Endothelial cell of hepatic sinusoid (primary cell): ENCODE data around the gene RERE.

Experiments
- in situ Hi-C: cut with HindIII; loops from 2 replicates; pipeline ENCODE4 v1.10.0; 2017; ENCODE audit warnings: low sequenced_read_pairs

RERE gene

GRCh38 chr1:8332806-8333205, 484.6 kb downstream of the RERE start:
- in situ Hi-C loops = no loop called here

GRCh38 chr1:8330271-8331125, 486.9 kb downstream of the RERE start:
- in situ Hi-C loops = no loop called here

DNA sequence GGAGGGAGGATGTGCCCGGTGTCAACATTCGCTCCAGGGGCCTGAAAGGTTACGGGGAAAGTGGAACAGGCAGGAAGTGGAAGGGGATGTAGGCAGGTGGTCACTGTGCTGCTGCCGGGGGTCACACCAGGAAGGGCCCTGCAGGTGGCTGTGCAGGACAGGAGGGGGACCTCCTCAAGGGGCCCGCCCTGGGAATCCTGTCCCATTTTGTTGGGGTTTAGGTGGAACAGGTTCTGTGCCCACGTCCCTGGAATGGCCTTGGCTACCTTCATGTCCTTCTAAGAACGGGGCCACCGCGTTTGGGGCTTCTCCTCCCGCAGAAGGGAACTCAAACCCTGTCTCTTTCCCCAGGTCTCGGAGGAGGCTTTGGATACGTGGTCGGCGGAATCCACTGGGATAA, 487.6 kb downstream of the RERE start:
- in situ Hi-C loops = no loop called here

DNA sequence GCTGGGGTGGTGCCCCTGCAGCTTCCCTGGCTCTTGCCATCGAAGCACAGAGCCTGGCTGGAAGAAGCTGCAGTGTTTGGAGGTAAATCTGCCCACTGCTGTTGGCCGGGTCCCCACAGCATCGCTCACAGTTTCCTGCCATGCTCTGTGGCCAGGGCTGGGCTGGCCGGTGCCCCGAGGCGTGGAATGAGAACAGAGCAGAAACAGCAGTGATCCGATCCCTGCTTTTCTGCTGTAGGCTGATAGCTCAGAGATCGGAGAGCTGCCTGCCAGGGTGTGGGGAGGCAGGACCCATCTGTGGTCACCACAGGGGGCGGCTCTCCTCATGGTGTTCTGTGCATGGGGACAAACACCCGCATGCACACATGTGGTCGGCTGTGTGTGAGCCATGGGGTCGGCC, 488.0 kb downstream of the RERE start:
- in situ Hi-C loops = no loop called here

DNA sequence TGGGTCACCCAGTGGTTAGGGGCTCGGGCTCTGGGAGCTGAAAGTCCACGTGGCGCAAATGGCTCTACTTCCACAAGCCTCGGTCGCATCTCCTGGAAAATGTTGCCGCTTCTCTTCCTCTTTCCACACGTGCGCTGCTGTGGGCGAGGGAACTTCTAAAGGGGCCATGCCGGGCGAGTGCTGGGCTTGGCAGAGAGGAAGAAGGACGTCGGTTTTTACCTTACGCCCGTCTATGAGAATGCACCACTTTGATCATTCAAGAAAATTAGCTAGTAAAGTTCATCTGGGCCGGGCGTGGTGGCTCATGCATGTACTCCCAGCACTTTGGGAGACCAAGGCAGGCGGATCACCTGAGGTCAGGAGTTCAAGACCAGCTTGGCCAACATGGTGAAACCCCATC, 489.2 kb downstream of the RERE start:
- in situ Hi-C loops = no loop called here

DNA sequence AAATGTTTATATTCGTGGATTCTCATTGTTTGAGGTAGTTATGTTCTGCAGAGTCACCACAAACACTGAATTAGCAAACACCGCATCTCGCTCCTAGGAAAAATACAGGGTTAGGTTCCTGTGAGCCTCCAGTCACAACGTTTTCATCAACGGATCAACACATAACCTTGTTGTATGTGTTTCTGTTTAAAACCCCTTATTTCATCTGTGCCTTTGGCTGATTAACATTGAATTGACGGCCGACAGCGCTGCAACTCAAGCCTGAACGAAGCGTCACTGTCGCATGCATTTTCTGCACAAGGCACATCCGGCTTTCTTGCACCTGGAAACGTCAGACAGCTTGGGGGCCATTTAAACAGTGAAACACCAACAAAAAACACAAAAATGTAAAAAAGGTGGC, 491.2 kb downstream of the RERE start:
- in situ Hi-C loops = no loop called here

- in situ Hi-C loops = no loop called here
Measured at GRCh38 chr1:8325771-8326170, 491.7 kb downstream of the RERE start.

GRCh38 chr1:8324176-8324810, 493.1 kb downstream of the RERE start:
- in situ Hi-C loops = loop anchor here (5.0 kb wide), 1 partner anchor 307 kb away; no protein-coding TSS in a partner anchor

DNA sequence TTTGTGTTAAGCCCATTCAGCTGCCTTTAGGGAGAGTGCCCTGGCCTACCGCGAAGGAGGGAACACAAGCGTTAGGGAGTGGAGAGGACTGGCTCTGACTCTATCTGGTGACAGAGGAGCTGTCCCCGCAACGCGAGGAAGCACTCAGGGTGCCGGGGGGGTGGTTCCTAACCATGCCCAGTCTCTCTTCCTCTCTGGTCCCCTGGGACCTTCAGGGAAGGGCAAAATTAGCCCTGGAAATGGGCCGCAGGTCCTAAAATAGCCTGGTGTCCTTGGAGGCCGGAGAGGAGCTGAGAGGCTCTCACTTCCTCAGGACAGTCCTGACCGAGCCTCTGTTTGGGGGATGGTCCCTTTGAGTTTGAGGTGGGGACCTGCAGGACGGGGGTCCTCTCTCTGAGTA, 493.7 kb downstream of the RERE start:
- in situ Hi-C loops = loop anchor here (5.0 kb wide), 1 partner anchor 306 kb away; no protein-coding TSS in a partner anchor

DNA sequence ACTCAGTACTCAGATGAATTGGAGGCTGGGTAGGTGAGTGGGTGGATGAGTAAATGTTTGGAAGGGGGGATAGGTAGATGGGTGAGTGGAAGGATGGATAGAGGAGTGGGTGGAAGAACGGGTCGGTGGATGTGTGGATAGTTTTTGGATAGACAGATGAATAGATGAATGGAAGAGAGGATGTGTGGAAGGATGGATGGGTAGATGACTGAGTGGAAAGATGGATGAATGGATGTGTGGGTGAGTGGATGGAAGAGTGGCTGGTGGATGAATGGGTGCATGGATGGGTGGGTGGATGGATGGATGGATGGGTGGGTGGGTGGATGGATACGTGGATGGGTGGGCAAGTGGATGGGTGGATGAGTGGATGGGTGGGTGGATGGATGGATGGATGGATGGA, 495.8 kb downstream of the RERE start:
- in situ Hi-C loops = loop anchor here (5.0 kb wide), 1 partner anchor 304 kb away; no protein-coding TSS in a partner anchor

DNA sequence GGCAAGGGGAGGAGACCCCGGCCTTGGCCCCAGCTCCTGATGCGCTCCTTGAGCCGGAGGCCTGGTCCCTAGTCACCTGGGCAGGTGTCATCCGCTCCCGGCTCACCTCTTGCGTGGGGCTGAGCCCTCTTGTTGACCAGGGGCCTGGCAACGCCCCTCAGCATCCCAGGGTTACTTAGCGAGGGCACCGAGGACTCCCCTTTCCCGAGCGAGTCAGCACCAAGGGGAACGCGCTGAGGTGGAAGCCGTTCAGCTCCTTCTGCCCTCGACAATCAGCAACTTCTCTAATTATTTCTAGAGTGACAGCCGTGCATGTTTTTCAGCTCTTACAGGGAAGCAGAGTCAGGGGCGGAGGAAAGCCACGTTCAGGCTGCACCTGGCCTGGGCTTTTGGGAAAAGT, 499.0 kb downstream of the RERE start:
- in situ Hi-C loops = loop anchor here (5.0 kb wide), 1 partner anchor 66 kb away; no protein-coding TSS in a partner anchor

GRCh38 chr1:8317647-8318381, 499.6 kb downstream of the RERE start, which contains the start of gene SLC45A1:
Gene SLC45A1 (plus strand): TSS chr1:8318114. CDS start chr1:8324330, 6,216 bp downstream.
- in situ Hi-C loops = loop anchor here (5.0 kb wide), 1 partner anchor 66 kb away; no protein-coding TSS in a partner anchor

DNA sequence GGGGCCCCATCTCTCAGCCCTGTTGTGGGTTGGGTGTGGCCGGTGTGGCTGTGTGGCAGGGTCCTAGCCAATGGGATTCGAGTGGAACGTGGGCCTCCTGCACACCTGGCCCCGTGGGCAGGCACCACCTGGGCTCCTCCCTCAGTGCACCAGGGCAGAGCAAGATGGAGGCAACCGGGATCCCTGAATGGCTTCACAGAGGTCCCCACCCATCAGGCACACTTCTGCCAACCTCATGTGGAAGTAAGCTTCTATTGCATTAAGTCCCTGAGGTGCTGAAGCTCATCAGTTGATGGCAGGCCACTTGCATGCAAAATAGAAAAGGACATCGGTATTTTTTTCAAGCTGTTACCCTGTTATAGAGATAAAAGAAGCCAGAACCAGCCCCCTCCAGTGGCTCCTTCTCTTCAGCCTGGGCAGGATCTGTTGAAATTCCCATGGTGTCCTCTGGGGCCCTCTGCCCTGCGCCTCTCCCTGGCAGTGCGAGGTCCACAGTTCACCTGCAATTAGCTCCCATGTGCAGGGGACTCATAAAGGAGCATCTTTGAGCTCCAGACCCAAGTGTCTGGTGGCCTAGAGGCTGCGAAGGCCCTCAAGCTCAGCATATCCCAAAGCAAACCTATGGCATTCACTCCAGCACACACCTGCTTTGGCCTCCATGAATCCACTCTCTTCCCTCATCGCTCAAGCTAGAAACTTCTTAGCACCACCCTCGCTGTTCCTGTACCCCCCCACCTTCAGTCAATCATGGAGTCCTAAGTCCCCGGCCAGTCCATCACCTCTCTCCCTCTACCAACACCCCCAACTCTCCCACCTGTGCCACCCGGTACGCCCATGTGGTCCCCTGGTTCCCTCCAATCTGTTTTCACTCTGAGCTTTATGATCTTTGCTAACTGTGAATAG, 501.6 kb downstream of the RERE start:
- in situ Hi-C loops = loop anchor here (5.0 kb wide), 1 partner anchor 64 kb away; no protein-coding TSS in a partner anchor

GRCh38 chr1:8314346-8315280, 502.8 kb downstream of the RERE start:
- in situ Hi-C loops = loop anchor here (5.0 kb wide), 1 partner anchor 62 kb away; no protein-coding TSS in a partner anchor

DNA sequence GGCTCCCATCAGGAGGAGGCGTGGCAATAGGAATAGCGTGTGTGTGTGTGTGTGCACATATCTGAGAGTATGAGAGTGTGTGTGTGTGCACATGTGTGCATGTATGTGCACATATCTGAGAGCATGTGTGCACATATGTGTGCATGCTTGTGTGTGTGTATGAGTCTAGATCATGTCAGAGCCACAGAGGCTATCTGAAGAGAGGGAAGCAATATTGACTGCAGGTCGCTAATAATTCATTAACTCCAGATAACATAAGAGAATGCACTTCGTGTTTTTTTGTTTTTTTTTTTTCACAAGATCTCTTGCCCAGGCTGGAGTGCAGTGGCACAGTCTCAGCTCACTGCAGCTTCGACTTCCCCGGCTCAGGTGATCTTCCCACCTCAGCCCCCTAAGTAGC, 504.2 kb downstream of the RERE start:
- in situ Hi-C loops = no loop called here

DNA sequence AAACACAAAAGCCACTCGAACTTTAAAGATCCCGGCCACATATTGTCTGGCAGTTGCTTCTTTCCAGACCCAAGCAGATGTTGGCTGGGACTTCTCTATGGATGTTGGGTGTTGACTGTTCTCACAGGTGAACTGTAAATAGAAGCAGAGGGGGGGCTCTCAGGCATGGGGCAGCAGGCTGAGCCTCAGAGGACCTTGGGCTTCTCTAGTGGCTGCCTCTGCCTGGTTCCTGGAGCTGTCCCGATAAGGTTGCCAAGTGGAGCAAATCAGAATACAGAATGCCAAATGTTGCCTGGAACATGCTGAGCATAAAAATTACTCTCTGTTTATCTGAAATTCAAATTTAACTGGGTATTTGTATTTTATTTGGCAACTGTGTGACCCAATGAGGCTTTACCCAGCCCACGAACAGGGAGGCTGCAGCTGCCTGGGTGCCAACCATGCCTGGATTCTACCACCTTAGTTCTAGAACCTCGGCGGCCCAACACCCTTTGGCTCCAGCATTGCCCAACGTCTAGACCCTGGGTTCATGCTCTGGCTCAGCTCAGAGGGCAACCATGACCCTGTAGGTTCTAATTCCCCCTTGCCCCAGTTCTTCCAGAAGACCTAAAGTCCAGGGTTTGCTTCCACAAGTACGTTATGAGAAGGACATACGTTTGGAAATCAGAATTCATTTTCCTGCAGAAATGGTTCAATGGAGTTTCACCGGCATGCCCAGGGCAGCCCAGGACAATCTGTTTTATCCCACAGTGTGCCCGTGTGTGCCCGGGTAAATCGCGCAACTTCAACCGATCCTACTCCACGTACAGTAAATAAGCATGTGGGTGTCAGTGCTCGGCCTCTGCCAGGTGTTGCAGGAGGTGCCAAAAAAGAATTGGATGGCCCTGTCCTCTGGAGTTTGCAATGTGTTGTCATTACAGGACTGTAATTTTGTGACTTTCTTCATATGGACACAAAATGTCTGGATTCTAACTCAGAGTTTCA, 504.9 kb downstream of the RERE start:
- in situ Hi-C loops = no loop called here

DNA sequence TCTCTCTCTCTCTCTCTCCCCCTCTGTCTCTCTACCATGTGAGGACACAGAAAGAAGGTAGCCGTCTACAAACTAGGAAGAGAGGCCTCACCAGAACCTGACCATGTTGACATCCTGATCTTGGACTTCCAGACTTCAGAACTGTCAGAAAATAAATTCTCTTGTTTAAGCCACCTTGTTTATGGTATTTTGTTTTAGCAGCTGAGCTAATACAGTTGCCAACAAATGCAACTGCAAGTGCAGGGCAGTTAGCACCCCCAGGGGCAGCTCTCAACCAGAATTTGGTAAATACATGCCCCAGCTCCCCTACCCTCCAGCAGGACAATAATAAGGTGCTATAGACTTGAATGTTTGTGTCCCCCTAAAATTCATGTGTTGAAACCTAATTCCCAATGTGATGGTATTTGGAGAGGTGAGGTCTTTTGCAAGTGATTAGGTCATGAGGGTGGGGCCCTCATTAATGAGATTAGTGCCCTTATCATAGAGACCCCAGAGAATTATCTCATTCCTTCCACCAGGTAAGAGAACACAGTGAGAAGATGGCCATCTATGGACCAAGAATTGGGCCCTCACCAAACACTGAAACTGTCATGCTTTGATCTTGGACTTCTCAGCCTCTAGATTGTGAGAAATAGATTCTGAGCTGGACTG, 506.2 kb downstream of the RERE start:
- in situ Hi-C loops = no loop called here
